ENCODE data around the gene PSMG2. TPM values are rescaled to one million over a fixed set of nuclear protein-coding genes. Genes with fewer than 3 reads are reported as not detected.

PSMG2 gene
- total and polyA plus RNA-seq, 10 of the 15 experiments (the other 5 are each of a cell fraction or from before 2014, with no cell fraction given), result 88.5 to 268 (median 116) TPM

DNA sequence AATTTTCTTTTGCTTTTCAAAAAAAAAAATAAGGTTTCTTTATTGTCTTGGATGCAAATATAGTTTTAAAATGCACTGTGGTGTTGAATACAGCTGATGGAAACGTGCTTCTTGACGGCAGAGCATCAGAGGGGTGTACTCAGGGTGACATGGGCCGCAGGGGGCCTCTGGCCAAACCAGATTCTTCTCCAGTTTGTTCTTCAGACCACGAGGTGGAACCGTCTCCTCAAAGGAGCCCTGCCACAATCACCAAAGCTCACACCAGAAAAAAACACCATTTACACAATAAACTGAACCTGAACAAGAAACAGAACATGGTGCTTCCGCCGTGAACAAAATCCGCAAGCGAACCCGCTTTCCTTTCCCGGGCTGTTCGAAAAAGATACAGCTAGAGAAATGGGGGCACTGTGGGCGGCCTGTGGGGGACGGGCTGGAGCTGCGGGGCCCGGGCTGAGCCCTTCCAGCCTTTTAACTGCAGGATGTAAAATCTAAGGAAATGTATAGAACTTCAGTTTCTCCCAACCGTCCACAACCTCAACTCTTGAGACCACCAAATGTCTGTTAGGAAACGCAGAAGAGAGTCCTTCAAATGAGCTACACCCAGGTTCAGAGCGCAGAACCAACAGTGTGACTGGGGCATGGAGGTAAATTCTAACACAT lies 34.5 kb downstream of the PSMG2 start:
- Histone ChIP-seq H3K9me3 (replicated peaks; ENCODE audit: control insufficient read depth, insufficient read depth, low read length) (no peaks in the 10 kb centered on the region), H3K79me2 (ENCODE audit: control insufficient read depth, insufficient read depth, low read length) (no peaks in the 10 kb centered on the region), H3K4me1 (ENCODE audit: control insufficient read depth, insufficient read depth, low read length) (no peaks in the 10 kb centered on the region), H3K4me2 (ENCODE audit: control insufficient read depth, insufficient read depth) (no peak overlapping the region), H3K4me3 (no peak overlapping the region), H4K20me1 (ENCODE audit: control insufficient read depth, insufficient read depth) (no peaks in the 10 kb centered on the region), H3K27me3 (replicated peaks in 1 of 2; ENCODE audit: control insufficient read depth in 2 of 2, insufficient read depth in 2 of 2, low read length in 1 of 2) (no peaks in the 10 kb centered on the region), H2AFZ (ENCODE audit: control insufficient read depth, low read depth, low read length) (no peak overlapping the region), H3K36me3 (ENCODE audit: control insufficient read depth in 2 of 2, insufficient read depth in 2 of 2, low read length in 1 of 2) (no peaks in the 10 kb centered on the region), H3K9ac (ENCODE audit: control insufficient read depth, insufficient read depth, low read length) (no peak overlapping the region), H3K27ac (ENCODE audit: control insufficient read depth, insufficient read depth) (no peak overlapping the region)
- ATAC-seq (no peak), FAIRE-seq (no peak), DNase-seq (ENCODE audit: low read depth, low spot score) (no peak)
- BruUV-seq (replicated peaks), result no TSS peak
- POLR2A ChIA-PET, result no interaction called here
- in situ Hi-C loops (cut with MboI), result no loop called here
- CTCF ChIA-PET, result interaction anchor here (0.6 to 2.3 kb wide), 10 partner anchors 10 to 217 kb away, joined by 3 to 17 read pairs (median 3); no protein-coding TSS in a partner anchor
- SMC1A ChIA-PET (ENCODE audit: uncharacterized antibody, unreplicated experiment), result interaction anchor here (1.1 to 2.2 kb wide), 3 partner anchors 12 to 422 kb away, joined by 4 to 9 read pairs (median 5); no protein-coding TSS in a partner anchor
- intact Hi-C loops (cut with micrococcal nuclease; ENCODE audit: unreplicated experiment), result no loop called here
- RAD21 ChIA-PET (ENCODE audit: unreplicated experiment), result interaction anchor here (1.3 to 1.8 kb wide), 4 partner anchors 13 to 197 kb away, joined by 3 to 4 read pairs (median 4); no protein-coding TSS in a partner anchor
- WGBS (ENCODE audit: insufficient coverage, insufficient replicate concordance, low lambda C conversion rate, missing lambda C conversion rate), result 64% methylated on average over 19 of the region's 19 CpGs
- TF ChIP-seq, protein P1, sequence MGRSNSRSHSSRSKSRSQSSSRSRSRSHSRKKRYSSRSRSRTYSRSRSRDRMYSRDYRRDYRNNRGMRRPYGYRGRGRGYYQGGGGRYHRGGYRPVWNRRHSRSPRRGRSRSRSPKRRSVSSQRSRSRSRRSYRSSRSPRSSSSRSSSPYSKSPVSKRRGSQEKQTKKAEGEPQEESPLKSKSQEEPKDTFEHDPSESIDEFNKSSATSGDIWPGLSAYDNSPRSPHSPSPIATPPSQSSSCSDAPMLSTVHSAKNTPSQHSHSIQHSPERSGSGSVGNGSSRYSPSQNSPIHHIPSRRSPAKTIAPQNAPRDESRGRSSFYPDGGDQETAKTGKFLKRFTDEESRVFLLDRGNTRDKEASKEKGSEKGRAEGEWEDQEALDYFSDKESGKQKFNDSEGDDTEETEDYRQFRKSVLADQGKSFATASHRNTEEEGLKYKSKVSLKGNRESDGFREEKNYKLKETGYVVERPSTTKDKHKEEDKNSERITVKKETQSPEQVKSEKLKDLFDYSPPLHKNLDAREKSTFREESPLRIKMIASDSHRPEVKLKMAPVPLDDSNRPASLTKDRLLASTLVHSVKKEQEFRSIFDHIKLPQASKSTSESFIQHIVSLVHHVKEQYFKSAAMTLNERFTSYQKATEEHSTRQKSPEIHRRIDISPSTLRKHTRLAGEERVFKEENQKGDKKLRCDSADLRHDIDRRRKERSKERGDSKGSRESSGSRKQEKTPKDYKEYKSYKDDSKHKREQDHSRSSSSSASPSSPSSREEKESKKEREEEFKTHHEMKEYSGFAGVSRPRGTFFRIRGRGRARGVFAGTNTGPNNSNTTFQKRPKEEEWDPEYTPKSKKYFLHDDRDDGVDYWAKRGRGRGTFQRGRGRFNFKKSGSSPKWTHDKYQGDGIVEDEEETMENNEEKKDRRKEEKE (IDR thresholded peaks at IDR 0.05), result no peak
- TF ChIP-seq MYB (IDR thresholded peaks at IDR 0.05; ENCODE audit: borderline replicate concordance, low read depth, low read length) (no peak), MXI1 (IDR thresholded peaks at IDR 0.05; ENCODE audit: low read depth, low read length) (no peak), CREM (IDR thresholded peaks at IDR 0.05; ENCODE audit: low read depth) (no peak), TAF1 (IDR thresholded peaks at IDR 0.05; ENCODE audit: borderline replicate concordance, low read depth, low read length) (no peak), RAD21 (IDR thresholded peaks at IDR 0.05; ENCODE audit: insufficient read depth, low read depth, low read length) (peak; percentile 21; the same call in 1 of the 2 replicates), MEF2A (IDR thresholded peaks at IDR 0.05; ENCODE audit: insufficient read depth, low read depth, low read length) (no peak), CBFB (IDR thresholded peaks at IDR 0.05; ENCODE audit: low read depth) (no peak)
- TF ChIP-seq, protein P2, sequence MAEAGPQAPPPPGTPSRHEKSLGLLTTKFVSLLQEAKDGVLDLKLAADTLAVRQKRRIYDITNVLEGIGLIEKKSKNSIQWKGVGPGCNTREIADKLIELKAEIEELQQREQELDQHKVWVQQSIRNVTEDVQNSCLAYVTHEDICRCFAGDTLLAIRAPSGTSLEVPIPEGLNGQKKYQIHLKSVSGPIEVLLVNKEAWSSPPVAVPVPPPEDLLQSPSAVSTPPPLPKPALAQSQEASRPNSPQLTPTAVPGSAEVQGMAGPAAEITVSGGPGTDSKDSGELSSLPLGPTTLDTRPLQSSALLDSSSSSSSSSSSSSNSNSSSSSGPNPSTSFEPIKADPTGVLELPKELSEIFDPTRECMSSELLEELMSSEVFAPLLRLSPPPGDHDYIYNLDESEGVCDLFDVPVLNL (IDR thresholded peaks at IDR 0.05; ENCODE audit: low read depth, low read length), result no peak
- TF ChIP-seq, protein P3, sequence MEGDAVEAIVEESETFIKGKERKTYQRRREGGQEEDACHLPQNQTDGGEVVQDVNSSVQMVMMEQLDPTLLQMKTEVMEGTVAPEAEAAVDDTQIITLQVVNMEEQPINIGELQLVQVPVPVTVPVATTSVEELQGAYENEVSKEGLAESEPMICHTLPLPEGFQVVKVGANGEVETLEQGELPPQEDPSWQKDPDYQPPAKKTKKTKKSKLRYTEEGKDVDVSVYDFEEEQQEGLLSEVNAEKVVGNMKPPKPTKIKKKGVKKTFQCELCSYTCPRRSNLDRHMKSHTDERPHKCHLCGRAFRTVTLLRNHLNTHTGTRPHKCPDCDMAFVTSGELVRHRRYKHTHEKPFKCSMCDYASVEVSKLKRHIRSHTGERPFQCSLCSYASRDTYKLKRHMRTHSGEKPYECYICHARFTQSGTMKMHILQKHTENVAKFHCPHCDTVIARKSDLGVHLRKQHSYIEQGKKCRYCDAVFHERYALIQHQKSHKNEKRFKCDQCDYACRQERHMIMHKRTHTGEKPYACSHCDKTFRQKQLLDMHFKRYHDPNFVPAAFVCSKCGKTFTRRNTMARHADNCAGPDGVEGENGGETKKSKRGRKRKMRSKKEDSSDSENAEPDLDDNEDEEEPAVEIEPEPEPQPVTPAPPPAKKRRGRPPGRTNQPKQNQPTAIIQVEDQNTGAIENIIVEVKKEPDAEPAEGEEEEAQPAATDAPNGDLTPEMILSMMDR (IDR thresholded peaks at IDR 0.05 in 2 of 3, conservative IDR thresholded peaks at IDR 0.05 in 1 of 3; ENCODE audit: control insufficient read depth in 2 of 3, extremely low read depth in 1 of 3, insufficient read depth in 1 of 3, low read depth in 3 of 3, low read length in 3 of 3), result peak in 2 of 3 experiments; percentile 4 to 17; a peak in 1 of 6 replicates
- TF ChIP-seq, protein P4, sequence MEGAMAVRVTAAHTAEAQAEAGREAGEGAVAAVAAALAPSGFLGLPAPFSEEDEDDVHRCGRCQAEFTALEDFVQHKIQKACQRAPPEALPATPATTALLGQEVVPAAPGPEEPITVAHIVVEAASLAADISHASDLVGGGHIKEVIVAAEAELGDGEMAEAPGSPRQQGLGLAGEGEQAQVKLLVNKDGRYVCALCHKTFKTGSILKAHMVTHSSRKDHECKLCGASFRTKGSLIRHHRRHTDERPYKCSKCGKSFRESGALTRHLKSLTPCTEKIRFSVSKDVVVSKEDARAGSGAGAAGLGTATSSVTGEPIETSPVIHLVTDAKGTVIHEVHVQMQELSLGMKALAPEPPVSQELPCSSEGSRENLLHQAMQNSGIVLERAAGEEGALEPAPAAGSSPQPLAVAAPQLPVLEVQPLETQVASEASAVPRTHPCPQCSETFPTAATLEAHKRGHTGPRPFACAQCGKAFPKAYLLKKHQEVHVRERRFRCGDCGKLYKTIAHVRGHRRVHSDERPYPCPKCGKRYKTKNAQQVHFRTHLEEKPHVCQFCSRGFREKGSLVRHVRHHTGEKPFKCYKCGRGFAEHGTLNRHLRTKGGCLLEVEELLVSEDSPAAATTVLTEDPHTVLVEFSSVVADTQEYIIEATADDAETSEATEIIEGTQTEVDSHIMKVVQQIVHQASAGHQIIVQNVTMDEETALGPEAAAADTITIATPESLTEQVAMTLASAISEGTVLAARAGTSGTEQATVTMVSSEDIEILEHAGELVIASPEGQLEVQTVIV (IDR thresholded peaks at IDR 0.05; ENCODE audit: borderline replicate concordance, partially characterized antibody), result no peak
